Measurements from ENCODE around the gene GSTA4.
"Not testable (repeated sequence)": the region's sequence is repeated elsewhere in the genome, so short reads cannot be mapped to it uniquely, and the experiment has no call there.

GSTA4 gene

GRCh38 chr6:52969359-52969758 lies 25.7 kb downstream of the GSTA4 start:
- no peak for DNase-seq

GRCh38 chr6:52966101-52966500 lies 29.0 kb downstream of the GSTA4 start:
- no peak for DNase-seq

GRCh38 chr6:52965380-52965779 lies 29.7 kb downstream of the GSTA4 start:
- no peak for DNase-seq

- DNase-seq = no peak
Measured at GRCh38 chr6:52964318-52964717, 30.8 kb downstream of the GSTA4 start.

GRCh38 chr6:52962701-52963100 lies 32.4 kb downstream of the GSTA4 start:
- no peak for DNase-seq

DNA sequence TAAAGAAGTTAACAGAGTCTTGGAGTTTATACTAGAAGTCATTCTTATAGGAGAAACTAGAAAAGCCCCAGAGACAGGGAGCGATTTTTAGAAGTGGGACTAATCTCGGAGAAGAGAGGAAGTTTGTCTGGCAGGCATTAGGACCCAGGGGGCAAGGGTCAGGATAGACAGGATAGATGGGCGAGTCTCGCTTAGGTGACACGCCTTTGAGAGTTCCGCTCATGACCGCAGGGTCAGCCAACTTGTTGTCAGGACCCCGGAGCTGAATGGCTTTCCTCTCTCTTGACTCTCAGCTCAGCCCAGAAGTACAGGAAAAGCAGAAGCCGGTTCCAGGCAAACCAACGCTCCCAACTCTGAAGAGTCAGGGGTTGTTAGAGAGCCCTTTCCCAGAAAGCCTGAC lies 34.1 kb downstream of the GSTA4 start:
- DNase-seq = not testable (repeated sequence)

- DNase-seq = not testable (repeated sequence)
Measured at GRCh38 chr6:52960211-52960610, 34.9 kb downstream of the GSTA4 start.

DNA sequence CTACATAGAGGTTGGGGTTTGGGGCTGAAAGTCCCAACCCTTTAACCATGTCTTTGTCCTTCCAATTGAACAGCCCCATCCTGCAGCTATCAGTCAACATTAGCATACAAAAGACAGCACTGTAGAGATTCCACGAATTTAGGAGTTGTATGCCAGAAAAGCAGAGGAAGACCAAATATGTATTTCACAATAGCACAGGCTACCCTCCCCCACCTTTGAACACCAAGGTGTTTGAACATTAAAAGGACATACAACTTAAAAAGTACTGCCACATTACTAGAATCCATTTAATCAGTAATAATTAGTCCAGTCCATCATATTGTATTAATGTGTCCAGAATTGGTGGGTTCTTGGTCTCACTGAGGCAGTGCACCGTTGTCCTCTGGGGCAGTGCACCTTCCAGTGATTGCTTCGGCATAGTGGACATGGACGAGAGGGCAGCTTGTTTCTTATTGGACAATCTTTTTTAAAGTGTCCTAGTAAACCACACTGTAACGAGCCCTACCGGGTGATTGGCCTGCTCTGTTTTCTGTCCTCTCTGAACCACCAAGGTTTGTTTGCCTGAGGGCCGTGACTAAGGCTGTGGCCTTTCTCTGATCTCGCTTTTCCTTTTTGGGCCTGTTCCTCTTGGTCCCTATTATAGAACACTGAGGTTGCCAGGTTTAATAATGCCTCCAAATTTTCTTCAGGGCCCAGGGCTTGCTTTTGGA lies 36.4 kb downstream of the GSTA4 start:
- DNase-seq = no peak

- DNase-seq = no peak
Measured at GRCh38 chr6:52955871-52956270, 39.2 kb downstream of the GSTA4 start.

GRCh38 chr6:52953911-52954839 lies 40.9 kb downstream of the GSTA4 start:
- DNase-seq = no peak

GRCh38 chr6:52946306-52946705 lies 48.8 kb downstream of the GSTA4 start:
- DNase-seq = no peak

DNA sequence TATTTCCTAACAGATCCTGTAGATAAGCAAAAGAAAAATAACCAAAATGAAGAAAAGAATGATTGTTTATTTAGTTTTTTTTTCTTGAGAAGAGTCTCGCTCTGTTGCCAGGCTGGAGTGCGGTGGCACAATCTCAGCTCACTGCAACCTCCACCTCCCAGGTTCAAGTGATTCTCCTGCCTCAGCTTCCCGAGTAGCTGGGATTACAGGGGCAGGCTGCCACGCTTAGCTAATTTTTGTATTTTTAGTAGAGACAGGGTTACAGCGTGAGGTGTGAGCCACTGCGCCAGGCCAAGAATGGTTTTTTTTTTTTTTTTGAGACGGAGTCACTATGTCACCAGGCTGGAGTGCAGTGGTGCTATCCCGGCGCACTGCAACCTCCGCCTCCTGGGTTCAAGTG lies 52.3 kb downstream of the GSTA4 start:
- DNase-seq = not testable (repeated sequence)

DNA sequence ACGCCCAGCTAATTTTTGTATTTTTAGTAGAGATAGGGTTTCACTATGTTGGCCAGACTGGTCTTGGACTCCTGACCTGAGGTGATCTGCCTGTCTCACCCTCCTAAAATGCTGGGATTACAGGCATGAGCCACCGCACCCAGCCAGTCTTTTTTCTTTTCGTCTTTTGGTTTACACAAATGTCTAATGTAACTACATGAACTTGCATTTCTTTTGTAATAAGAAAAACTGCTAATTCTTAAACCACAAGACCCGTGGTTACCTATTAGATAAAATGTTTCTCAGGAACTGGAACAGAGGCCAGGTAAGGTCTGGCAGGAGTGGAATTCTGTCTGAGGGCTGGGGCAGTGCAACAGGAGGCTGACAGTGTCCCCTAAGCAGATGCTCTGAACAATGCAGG lies 52.9 kb downstream of the GSTA4 start:
- no peak for DNase-seq

GRCh38 chr6:52937908-52938307 lies 57.2 kb downstream of the GSTA4 start:
- DNase-seq = no peak

- no peak for DNase-seq
Measured at GRCh38 chr6:52933778-52934177, 61.3 kb downstream of the GSTA4 start.

DNA sequence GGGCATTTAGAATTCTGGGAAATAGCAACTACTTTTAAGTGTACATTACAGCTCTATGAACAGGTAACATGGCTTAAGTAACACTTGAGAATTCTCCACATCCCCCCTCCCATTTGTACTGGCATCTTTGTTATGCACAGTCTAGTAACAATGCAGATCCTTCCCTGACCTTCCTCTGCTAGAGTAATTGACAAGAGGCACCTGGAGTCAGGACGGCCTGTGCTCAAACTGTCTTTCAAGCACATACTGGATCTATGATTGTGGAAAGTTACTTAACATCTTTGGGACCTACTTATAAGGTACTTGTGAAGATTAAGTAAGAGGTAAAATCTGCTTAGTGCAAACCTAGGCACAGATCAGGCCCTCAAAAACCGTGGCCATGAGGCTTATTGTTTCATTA lies 63.7 kb downstream of the GSTA4 start:
- no peak for DNase-seq

DNA sequence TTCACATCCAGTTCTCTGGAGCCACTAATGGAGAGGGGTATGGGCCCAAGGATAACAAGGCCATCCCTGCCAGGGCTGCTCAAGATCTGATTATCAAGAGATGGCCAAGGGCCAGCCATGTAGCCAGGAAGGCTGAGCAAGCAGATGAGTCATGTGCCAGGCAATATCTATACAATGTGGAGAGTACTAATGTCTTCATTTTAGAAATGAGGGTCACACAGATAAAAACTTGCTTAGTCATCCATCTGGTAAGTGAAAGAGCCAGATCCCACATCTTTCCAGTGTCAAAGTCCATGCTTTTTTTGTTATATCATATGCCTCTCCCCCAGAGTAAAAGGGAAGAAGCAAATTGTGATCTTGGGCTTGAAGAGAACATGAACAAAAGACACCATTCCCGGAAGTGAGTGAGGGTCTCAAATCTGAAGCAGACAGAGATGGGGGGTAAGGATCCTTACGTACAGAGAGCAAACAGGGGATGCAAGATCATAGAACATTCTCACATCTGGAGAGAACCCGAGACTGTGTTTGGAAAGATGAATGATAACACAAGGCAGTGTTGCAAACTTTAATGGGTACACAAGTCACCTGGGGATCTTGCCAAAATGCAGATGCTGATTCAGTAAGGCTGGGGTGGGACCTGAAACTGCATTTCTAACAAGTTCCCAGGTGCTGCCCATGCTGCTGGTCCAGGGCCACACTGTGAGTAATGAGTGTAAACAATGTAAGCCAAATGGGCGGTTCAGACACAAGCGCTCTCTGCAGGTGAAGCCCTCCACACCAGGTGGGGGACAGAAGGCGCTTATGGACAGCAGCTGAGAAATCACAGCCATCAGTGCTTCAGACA lies 65.5 kb downstream of the GSTA4 start:
- no peak for DNase-seq

All from activated T-cell treated with anti-CD3 and anti-CD28 coated beads, Interleukin-2, amount 50 U/mL, for 1 hour (primary cell).